Stomach (tissue), 4 donors: ENCODE measurements around the gene PEX11B.

Source experiments
- EP300 ChIP-seq: sonication (generic); formaldehyde crosslinking; IDR thresholded peaks from one replicate; pipeline ENCODE4 v1.6.1; 2017; ENCODE audit warnings: antibody characterized with exemption
- POLR2A ChIP-seq, 4 donors: fragments of 450-650 bp; IDR thresholded peaks; one replicate each; pipeline ENCODE4 v1.6.1; 2016; ENCODE audit warnings: antibody characterized with exemption in 4 of 4, control low read depth in 2 of 4, mild to moderate bottlenecking in 1 of 4, moderate library complexity in 1 of 4
- POLR2AphosphoS5 ChIP-seq, 3 donors: sonication (generic); formaldehyde crosslinking; IDR thresholded peaks; one replicate each; pipeline ENCODE4 v1.6.1; 2016; ENCODE audit warnings: antibody characterized with exemption in 3 of 3
- TF ChIP-seq, protein P1 (sequence below), 7 experiments: fragments of 450-650 bp in 4 of 7; fragments of 200-600 bp in 3 of 7; sonication (generic) in 3 of 7; IDR thresholded peaks; one replicate each; pipeline ENCODE4 v1.5.1; 2016 to 2019; ENCODE audit warnings: antibody characterized with exemption in 7 of 7, control low read depth in 2 of 7, mild to moderate bottlenecking in 1 of 7

DNA sequence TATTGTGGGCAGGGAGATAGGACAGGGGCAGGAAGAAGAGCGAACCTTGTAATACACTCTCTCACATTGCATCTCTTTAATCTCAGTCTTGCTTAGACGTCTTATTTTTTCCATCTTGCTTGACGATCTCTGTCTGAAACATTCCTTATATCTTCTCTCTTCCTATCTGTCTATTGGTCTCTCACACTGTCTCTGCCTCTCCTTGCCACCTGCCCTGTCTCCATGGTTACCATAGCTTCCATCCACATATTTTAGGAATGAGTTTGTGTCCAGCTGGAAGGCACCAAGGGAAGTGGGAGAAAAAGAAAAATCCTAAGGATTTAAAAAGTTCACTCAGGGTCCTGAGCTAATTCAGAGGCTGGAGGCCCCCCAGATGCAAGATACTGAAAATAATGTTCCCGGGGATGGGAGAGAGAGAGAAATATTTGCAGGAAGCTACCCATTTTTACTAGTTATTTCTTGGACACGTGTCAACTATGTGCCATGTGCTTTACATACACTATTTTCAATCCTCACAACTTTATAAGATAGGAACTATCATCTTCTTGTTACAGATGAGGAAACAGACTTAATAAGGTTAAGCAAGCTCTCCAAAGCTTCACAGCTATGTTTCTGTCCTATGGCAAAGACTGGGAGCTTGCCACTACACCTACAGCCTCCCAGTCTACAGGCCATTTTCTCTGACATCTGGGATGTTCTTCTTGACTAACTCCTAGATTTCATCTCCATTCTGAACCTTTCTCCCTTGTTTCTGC lies 44.9 kb upstream of the PEX11B start:
- TF ChIP-seq POLR2A (IDR thresholded peaks at IDR 0.05) = no peak
- no peak for TF ChIP-seq POLR2AphosphoS5 (IDR thresholded peaks at IDR 0.05)
- TF ChIP-seq, protein P1, sequence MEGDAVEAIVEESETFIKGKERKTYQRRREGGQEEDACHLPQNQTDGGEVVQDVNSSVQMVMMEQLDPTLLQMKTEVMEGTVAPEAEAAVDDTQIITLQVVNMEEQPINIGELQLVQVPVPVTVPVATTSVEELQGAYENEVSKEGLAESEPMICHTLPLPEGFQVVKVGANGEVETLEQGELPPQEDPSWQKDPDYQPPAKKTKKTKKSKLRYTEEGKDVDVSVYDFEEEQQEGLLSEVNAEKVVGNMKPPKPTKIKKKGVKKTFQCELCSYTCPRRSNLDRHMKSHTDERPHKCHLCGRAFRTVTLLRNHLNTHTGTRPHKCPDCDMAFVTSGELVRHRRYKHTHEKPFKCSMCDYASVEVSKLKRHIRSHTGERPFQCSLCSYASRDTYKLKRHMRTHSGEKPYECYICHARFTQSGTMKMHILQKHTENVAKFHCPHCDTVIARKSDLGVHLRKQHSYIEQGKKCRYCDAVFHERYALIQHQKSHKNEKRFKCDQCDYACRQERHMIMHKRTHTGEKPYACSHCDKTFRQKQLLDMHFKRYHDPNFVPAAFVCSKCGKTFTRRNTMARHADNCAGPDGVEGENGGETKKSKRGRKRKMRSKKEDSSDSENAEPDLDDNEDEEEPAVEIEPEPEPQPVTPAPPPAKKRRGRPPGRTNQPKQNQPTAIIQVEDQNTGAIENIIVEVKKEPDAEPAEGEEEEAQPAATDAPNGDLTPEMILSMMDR (IDR thresholded peaks at IDR 0.05) = no peak
- TF ChIP-seq EP300 = no peak
